Spleen (tissue), 11 donors: ENCODE results near the gene PPP4C. TPM values are rescaled to one million over a fixed set of nuclear protein-coding genes. Genes with fewer than 3 reads are reported as not detected.

Experiments used
- DNase-seq: peaks from one replicate; pipeline ENCODE4 v3.0.0-alpha.2; 2020
- H3K27ac ChIP-seq, 8 donors: fragments of 200-600 bp; sonication (generic) in 7 of 8; 1 replicate in 4 of 8; 2 replicates in 4 of 8; pipeline versions ENCODE4 v1.5.0 to v1.8.0; 2016 to 2021; ENCODE audit warnings: inconsistent platforms in 4 of 8, mild to moderate bottlenecking in 4 of 8, moderate library complexity in 1 of 8
- H3K27me3 ChIP-seq, 7 donors: fragments of 200-600 bp; sonication (generic) in 6 of 7; replicated peaks in 1 of 7; 1 replicate in 4 of 7; 2 replicates in 3 of 7; pipeline versions ENCODE4 v1.5.0 to v1.8.0; 2016 to 2021; ENCODE audit warnings: inconsistent platforms in 3 of 7, mild to moderate bottlenecking in 1 of 7
- H3K36me3 ChIP-seq, 6 donors: fragments of 200-600 bp; sonication (generic) in 5 of 6; 1 replicate in 4 of 6; 2 replicates in 2 of 6; pipeline versions ENCODE4 v1.5.0 to v1.8.0; 2016 to 2021; ENCODE audit warnings: inconsistent platforms in 2 of 6
- H3K4me1 ChIP-seq, 6 donors: fragments of 200-600 bp; sonication (generic) in 5 of 6; 1 replicate in 3 of 6; 2 replicates in 3 of 6; pipeline versions ENCODE4 v1.5.0 to v1.8.0; 2016 to 2021; ENCODE audit warnings: inconsistent platforms in 3 of 6
- H3K4me3 ChIP-seq, 8 donors: fragments of 200-600 bp; sonication (generic) in 7 of 8; 1 replicate in 4 of 8; 2 replicates in 4 of 8; pipeline versions ENCODE4 v1.5.0 to v1.8.0; 2016 to 2021; ENCODE audit warnings: inconsistent platforms in 4 of 8, mild to moderate bottlenecking in 4 of 8, moderate library complexity in 2 of 8
- H3K9me3 ChIP-seq, 8 donors: fragments of 200-600 bp; sonication (generic) in 7 of 8; 1 replicate in 4 of 8; 2 replicates in 4 of 8; pipeline versions ENCODE4 v1.5.0 to v1.8.0; 2016 to 2021; ENCODE audit warnings: inconsistent platforms in 4 of 8
- POLR2A ChIP-seq, 3 donors: fragments of 450-650 bp; IDR thresholded peaks; one replicate each; pipeline ENCODE4 v1.5.1; 2017; ENCODE audit warnings: antibody characterized with exemption in 3 of 3, mild to moderate bottlenecking in 1 of 3
- POLR2AphosphoS5 ChIP-seq, 3 donors: sonication (generic); formaldehyde crosslinking; IDR thresholded peaks; one replicate each; pipeline ENCODE4 v1.5.1; 2017; ENCODE audit warnings: antibody characterized with exemption in 3 of 3
- WGBS, 5 donors: extraction: QIAGEN DNeasy Blood & Tissue Kit in 3 of 5; methylation state at CpG; one replicate each; pipeline versions ENCODE4 v1.1.5 to v1.1.7; 2013 to 2018; 5-methylcytosine and 5-hydroxymethylcytosine counted together
- intact Hi-C: fragments of 100-400 bp; cut with DNase I; formaldehyde crosslinking; loops from one replicate; pipeline ENCODE4 v1.15.0; 2023; ENCODE audit warnings: low total_unique reads
- polyA plus RNA-seq, 3 donors: library from polyadenylated mRNA; stranded (reverse); fragments of 200-250 nt; gene quantifications; one replicate each; pipeline ENCODE4 v1.2.1, GENCODE V29; 2013
- total RNA-seq, 7 donors: library from RNA; depleted of rRNA in 3 of 7; stranded (reverse); fragments of >200 nt in 3 of 7; fragmentation: NEBNext Ultra II Directional in 4 of 7; extraction: Animal tissue kit (Norgen Biotek cat#: 25700) in 4 of 7; gene quantifications; one replicate each; pipeline versions ENCODE4 v1.1.0 to v1.2.1, GENCODE V29; 2016 to 2021
- TF ChIP-seq, protein P1 (sequence below), 11 experiments: fragments of 200-600 bp in 7 of 11; fragments of 450-650 bp in 4 of 11; sonication (generic) in 4 of 11; IDR thresholded peaks in 8 of 11; conservative IDR thresholded peaks in 3 of 11; 1 replicate in 7 of 11; 2 replicates in 4 of 11; pipeline versions ENCODE4 v1.4.0 to v1.8.0; 2016 to 2021; ENCODE audit warnings: antibody characterized with exemption in 11 of 11, inconsistent platforms in 4 of 11, mild to moderate bottlenecking in 1 of 11
- donor health status: healthy with polysubstance abuse.
- donor health status: DM: no; HTN: no; CAD: no; lungs with moderate emphysema.
- donor health status: DM: no; HTN: no; CAD: no.
- donor health status: Bipolar disorder and iron deficiency.
- donor health status: healthy.
- donor health status: DM: no; HTN: no; CAD: no.
- donor health status: DM: yes; HTN: yes; CAD: no.

The PPP4C gene
- total and polyA plus RNA-seq, 10 donors = 43.9 to 128 (median 76.1) TPM

DNA sequence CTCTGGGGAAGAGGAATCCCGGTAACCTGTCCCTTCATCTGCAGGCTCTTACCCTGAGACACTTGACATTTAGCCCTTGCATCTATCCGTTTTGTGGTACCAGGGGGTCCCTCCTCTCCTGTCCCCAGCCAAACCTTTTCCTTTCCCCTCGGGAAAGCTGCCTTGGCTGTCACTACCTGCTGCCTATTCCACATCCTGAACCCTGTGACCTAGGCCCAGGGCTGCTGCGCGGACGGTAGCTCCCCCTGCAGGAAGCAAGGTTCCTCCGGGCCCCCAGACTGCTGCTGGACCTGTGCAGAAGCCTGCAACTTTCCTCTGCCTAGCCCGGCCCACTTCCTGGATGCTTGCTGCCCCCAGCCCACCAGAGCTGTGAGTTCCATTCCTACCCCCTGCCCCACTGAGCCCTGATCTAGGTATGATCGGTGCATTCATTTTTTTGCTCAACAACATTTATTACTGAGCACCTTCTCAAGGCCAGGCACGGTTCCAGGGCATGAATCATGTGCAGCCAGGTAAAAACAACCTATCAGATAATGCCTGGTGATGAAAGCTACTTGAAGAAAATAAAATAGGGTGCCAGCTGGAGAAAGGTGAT is 20.7 kb upstream of the PPP4C start:
- no peaks in the 10 kb centered on the region for H3K36me3 ChIP-seq
- H3K27me3 ChIP-seq = no peaks in the 10 kb centered on the region
- WGBS, 5 donors = 32 to 48% (median 38%) methylated on average over 7 to 10 of the region's 10 CpGs
- intact Hi-C loops = no loop called here
- H3K27ac ChIP-seq = no peak overlapping the region
- H3K9me3 ChIP-seq = no peaks in the 10 kb centered on the region
- no peak overlapping the region for H3K4me3 ChIP-seq
- TF ChIP-seq, protein P1, sequence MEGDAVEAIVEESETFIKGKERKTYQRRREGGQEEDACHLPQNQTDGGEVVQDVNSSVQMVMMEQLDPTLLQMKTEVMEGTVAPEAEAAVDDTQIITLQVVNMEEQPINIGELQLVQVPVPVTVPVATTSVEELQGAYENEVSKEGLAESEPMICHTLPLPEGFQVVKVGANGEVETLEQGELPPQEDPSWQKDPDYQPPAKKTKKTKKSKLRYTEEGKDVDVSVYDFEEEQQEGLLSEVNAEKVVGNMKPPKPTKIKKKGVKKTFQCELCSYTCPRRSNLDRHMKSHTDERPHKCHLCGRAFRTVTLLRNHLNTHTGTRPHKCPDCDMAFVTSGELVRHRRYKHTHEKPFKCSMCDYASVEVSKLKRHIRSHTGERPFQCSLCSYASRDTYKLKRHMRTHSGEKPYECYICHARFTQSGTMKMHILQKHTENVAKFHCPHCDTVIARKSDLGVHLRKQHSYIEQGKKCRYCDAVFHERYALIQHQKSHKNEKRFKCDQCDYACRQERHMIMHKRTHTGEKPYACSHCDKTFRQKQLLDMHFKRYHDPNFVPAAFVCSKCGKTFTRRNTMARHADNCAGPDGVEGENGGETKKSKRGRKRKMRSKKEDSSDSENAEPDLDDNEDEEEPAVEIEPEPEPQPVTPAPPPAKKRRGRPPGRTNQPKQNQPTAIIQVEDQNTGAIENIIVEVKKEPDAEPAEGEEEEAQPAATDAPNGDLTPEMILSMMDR (IDR thresholded peaks at IDR 0.05 in 8 of 11, conservative IDR thresholded peaks at IDR 0.05 in 3 of 11) = peak in 9 of 11 experiments; percentile 14 to 61 (median 34)
- TF ChIP-seq POLR2A (IDR thresholded peaks at IDR 0.05) = no peak
- no peak for TF ChIP-seq POLR2AphosphoS5 (IDR thresholded peaks at IDR 0.05)
- H3K4me1 ChIP-seq = peaks cover 6 to 37% (median 20%) of the 10 kb centered on the region in 6 donors
- peak; percentile 81 for DNase-seq

DNA sequence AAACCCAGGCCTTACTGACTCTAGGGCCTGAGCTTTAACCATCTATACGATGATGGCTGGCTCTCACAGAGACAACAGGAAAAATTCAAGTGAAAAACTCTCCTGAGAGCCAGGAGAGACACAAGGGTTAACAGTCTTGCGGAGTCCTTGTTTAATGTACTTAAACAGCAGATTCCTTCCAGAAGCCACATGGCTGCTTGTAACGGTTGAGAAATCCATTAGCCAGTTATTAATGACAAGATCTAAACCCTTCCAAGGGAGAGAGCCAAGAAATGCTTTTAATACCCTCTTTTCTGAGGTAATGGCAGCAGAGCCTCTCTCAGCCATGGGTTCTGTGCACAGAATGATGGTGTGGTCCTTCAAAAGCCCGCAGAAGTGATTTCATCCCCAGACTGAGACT is 15.4 kb upstream of the PPP4C start:
- H3K9me3 ChIP-seq = no peaks in the 10 kb centered on the region

DNA sequence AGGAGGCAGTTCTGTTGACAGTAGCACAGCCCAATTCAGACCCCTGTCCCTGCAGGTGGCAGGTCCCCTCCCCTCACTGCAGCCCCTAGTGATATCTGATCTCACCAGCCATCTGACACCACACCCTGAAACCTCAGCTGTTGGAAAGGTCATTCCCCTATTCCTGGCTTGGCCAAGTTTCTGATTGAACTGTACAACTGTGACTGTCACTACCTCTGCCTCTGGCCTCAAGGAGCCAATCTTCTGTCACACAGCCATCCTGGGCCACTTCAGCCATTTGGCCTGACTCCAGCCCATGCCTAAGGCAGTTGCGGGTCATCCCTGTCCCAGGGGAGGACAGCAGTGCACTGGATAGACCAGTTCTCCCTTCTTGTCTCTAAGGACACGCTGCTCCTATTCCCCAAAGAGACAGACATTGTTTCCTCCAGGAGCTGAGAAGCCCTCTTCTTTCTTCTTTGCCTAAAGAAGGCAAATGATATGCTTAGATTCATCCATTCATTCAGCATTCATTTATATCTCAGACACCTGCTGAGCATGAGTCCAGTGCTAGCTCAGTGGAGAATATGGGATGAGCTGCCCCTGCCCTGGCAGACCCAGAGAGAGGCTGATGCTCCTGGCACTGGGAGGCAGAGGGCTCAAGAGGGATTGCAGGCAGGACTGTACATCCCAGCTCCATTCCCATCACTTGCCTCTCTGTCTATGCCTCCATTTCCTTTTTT is 14.8 kb upstream of the PPP4C start:
- peaks cover 8 to 24% (median 15%) of the 10 kb centered on the region in 6 donors for H3K4me1 ChIP-seq
- H3K4me3 ChIP-seq = no peak overlapping the region
- intact Hi-C loops = no loop called here
- H3K9me3 ChIP-seq = no peaks in the 10 kb centered on the region
- no peaks in the 10 kb centered on the region for H3K36me3 ChIP-seq
- WGBS, 5 donors = 67 to 95% (median 86%) methylated on average over 1 to 2 of the region's 2 CpGs
- no peak for TF ChIP-seq POLR2AphosphoS5 (IDR thresholded peaks at IDR 0.05)
- TF ChIP-seq POLR2A (IDR thresholded peaks at IDR 0.05) = no peak
- TF ChIP-seq, protein P1 (IDR thresholded peaks at IDR 0.05 in 8 of 11, conservative IDR thresholded peaks at IDR 0.05 in 3 of 11) = no peak
- H3K27me3 ChIP-seq = no peaks in the 10 kb centered on the region
- DNase-seq = no peak
- H3K27ac ChIP-seq = no peak overlapping the region

More for the DNA sequence above, 15.4 kb upstream of the PPP4C start:
- Histone ChIP-seq H3K27ac (no peak overlapping the region), H3K27me3 (no peaks in the 10 kb centered on the region), H3K4me1 (peaks cover 8 to 26% (median 15%) of the 10 kb centered on the region in 6 donors), H3K36me3 (no peaks in the 10 kb centered on the region), H3K4me3 (no peak overlapping the region)
- WGBS, 5 donors = 79 to 89% (median 87%) methylated on average over 4 of the region's 4 CpGs
- no peak for DNase-seq
- intact Hi-C loops = no loop called here
- TF ChIP-seq POLR2A (IDR thresholded peaks at IDR 0.05) (no peak), POLR2AphosphoS5 (IDR thresholded peaks at IDR 0.05) (no peak)
- TF ChIP-seq, protein P1 (IDR thresholded peaks at IDR 0.05 in 8 of 11, conservative IDR thresholded peaks at IDR 0.05 in 3 of 11) = no peak

DNA sequence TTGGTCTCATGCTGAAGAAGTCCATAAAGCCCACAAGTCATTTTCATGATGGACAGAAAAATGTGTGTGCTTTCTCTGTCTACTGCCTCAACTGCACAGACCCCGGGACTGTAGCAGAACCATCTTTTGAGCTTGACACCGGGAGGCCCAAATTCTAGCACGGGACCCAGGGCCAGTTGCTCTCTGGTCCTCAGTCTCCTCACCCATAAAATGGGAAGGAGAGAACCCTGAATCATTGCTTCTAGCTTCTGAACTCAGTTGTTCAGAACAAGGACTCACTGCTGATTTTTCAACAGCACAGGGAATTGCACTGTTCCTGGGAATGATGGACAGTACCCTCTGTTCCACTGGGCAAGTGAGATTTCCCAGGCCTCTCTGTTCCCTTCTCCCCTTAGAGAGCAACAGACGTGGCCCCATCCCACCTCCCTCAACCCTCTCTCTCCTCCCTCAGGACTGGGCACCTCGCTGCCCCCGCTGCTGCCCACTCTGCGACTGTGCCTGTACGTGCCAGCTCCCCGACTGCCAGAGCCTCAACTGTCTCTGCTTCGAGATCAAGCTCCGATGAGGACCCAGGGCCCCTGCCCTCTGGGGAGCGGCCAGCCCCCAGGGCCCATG is 12.4 kb upstream of the PPP4C start:
- Histone ChIP-seq H3K4me3 (peak overlapping the region in 7 of 8 donors; percentile 65 to 99 (median 93)), H3K27me3 (no peaks in the 10 kb centered on the region), H3K36me3 (peaks cover 1 to 19% (median 15%) of the 10 kb centered on the region in 6 donors), H3K4me1 (peaks cover 23 to 47% (median 37%) of the 10 kb centered on the region in 6 donors), H3K9me3 (no peaks in the 10 kb centered on the region), H3K27ac (peak overlapping the region; percentile 93 to 100 (median 98))
- 57 to 65% (median 62%) methylated on average over 11 to 12 of the region's 12 CpGs for WGBS, 5 donors
- intact Hi-C loops = no loop called here
- TF ChIP-seq POLR2A (IDR thresholded peaks at IDR 0.05) = no peak
- TF ChIP-seq, protein P1 (IDR thresholded peaks at IDR 0.05 in 8 of 11, conservative IDR thresholded peaks at IDR 0.05 in 3 of 11) = no peak
- TF ChIP-seq POLR2AphosphoS5 (IDR thresholded peaks at IDR 0.05) = no peak
- no peak for DNase-seq
